Measurements from ENCODE around the gene C1orf56.

- no peak for TF ChIP-seq CTCF (conservative IDR thresholded peaks at IDR 0.05; ENCODE audit: low read depth, low read length)
- TF ChIP-seq EZH2 (IDR thresholded peaks at IDR 0.05; ENCODE audit: low read length, unreplicated experiment), result no peak
These were observed 41.7 kb upstream of the C1orf56 start for GRCh38 chr1:151005729-151006319.

Data from PC-3 (cell line).